GM12878 (cell line): ENCODE results near the gene LEKR1. TPM values are rescaled to one million over a fixed set of nuclear protein-coding genes. Genes with fewer than 3 reads are reported as not detected.

Experiments
- BMI1 ChIP-seq: fragments of 450-650 bp; IDR thresholded peaks from 2 replicates; pipeline ENCODE4 v1.6.1; 2016; ENCODE audit warnings: mild to moderate bottlenecking, moderate library complexity, borderline replicate concordance
- CEBPB ChIP-seq, 2 experiments: fragments of 150-350 bp in 1 of 2; IDR thresholded peaks; 2 replicates each; pipeline ENCODE4 v1.6.1; 2012 to 2014; ENCODE audit warnings: low read depth in 2 of 2, low read length in 2 of 2, borderline replicate concordance in 1 of 2, inconsistent platforms in 1 of 2
- ESRRA ChIP-seq: IDR thresholded peaks from 2 replicates; pipeline ENCODE4 v1.6.1; 2012; ENCODE audit warnings: mild to moderate bottlenecking, low read length, improper control_type of control experiment
- EZH2 ChIP-seq: IDR thresholded peaks from 2 replicates; pipeline ENCODE4 v1.6.1; 2012; ENCODE audit warnings: low read depth, mild to moderate bottlenecking, control low read depth, inconsistent platforms, low read length, borderline replicate concordance; ENCODE audit not compliant: control insufficient read depth
- FOXK2 ChIP-seq: fragments of 450-650 bp; IDR thresholded peaks from 2 replicates; pipeline ENCODE4 v1.6.1; 2017; ENCODE audit warnings: mild to moderate bottlenecking, moderate library complexity
- KAT2A ChIP-seq: conservative IDR thresholded peaks from 2 replicates; pipeline ENCODE4 v1.6.1; 2011; ENCODE audit warnings: low read depth, low read length; ENCODE audit not compliant: control insufficient read depth
- LARP7 ChIP-seq: fragments of 450-650 bp; IDR thresholded peaks from 2 replicates; pipeline ENCODE4 v1.6.1; 2017; ENCODE audit warnings: mild to moderate bottlenecking
- NR2C2 ChIP-seq: IDR thresholded peaks from 2 replicates; pipeline ENCODE4 v1.6.1; 2011; ENCODE audit warnings: borderline replicate concordance, low read depth; ENCODE audit not compliant: control insufficient read depth, insufficient read length
- RB1 ChIP-seq: fragments of 450-650 bp; formaldehyde crosslinking; IDR thresholded peaks from 2 replicates; pipeline ENCODE4 v1.6.1; 2017; ENCODE audit warnings: mild to moderate bottlenecking, borderline replicate concordance
- SMAD1 ChIP-seq: fragments of 450-650 bp; IDR thresholded peaks from 2 replicates; pipeline ENCODE4 v1.6.1; 2018; ENCODE audit warnings: mild to moderate bottlenecking, low read depth; ENCODE audit not compliant: partially characterized antibody
- TCF7 ChIP-seq: IDR thresholded peaks from 2 replicates; pipeline ENCODE4 v1.6.1; 2014; ENCODE audit warnings: antibody characterized with exemption, borderline replicate concordance
- WRNIP1 ChIP-seq: IDR thresholded peaks from 2 replicates; pipeline ENCODE4 v1.6.1; 2011; ENCODE audit warnings: low read depth, low read length, improper control_type of control experiment, borderline replicate concordance
- polyA plus RNA-seq, 11 experiments: library from polyadenylated mRNA; depleted of rRNA in 4 of 11; unstranded in 6 of 11; stranded (reverse) in 5 of 11; fragments of >200 nt; fragmentation: Nextera tagmentation in 4 of 11; fragmentation: Illumina TruSeq in 1 of 11; extraction: Ambion mirVana in 4 of 11; extraction: Trizol in 1 of 11; gene quantifications; 1 replicate in 1 of 11; 2 replicates in 10 of 11; pipeline versions ENCODE4 v1.2.1 to v1.2.3, GENCODE V29; 2011 to 2016; ENCODE audit warnings: inconsistent platforms in 2 of 11, missing spikeins in 2 of 11, low read depth in 1 of 11
- total RNA-seq, 4 experiments: library from RNA; depleted of rRNA in 3 of 4; stranded (reverse); fragments of >200 nt in 3 of 4; fragmentation: Illumina TruSeq in 1 of 4; extraction: Trizol in 1 of 4; gene quantifications; 2 replicates each; pipeline versions ENCODE4 v1.2.1 to v1.2.3, GENCODE V29; 2013 to 2021
- TF ChIP-seq, protein P1 (sequence below): fragments of 150-350 bp; IDR thresholded peaks from 2 replicates; pipeline ENCODE4 v1.6.1; 2014; ENCODE audit warnings: mild to moderate bottlenecking, low read depth, low read length
- TF ChIP-seq, protein P2 (sequence below): fragments of 450-650 bp; IDR thresholded peaks from 2 replicates; pipeline ENCODE4 v1.6.1; 2016; ENCODE audit warnings: mild to moderate bottlenecking, moderate library complexity, borderline replicate concordance
- TF ChIP-seq, protein P3 (sequence below): fragments of 450-650 bp; IDR thresholded peaks from 2 replicates; pipeline ENCODE4 v1.6.1; 2017; ENCODE audit warnings: mild to moderate bottlenecking, moderate library complexity
- TF ChIP-seq, protein P4 (sequence below): fragments of 450-650 bp; IDR thresholded peaks from 2 replicates; pipeline ENCODE4 v1.6.1; 2017; ENCODE audit warnings: mild to moderate bottlenecking, low read depth, inconsistent platforms; ENCODE audit not compliant: poor library complexity, severe bottlenecking
- TF ChIP-seq, protein P5 (sequence below): fragments of 450-650 bp; IDR thresholded peaks from 2 replicates; pipeline ENCODE4 v1.6.1; 2016; ENCODE audit warnings: mild to moderate bottlenecking

The LEKR1 gene
- total and polyA plus RNA-seq, 10 of the 15 experiments (the other 5 are each of a cell fraction or from before 2014, with no cell fraction given) = 0.48 to 3.2 (median 1.3) TPM

DNA sequence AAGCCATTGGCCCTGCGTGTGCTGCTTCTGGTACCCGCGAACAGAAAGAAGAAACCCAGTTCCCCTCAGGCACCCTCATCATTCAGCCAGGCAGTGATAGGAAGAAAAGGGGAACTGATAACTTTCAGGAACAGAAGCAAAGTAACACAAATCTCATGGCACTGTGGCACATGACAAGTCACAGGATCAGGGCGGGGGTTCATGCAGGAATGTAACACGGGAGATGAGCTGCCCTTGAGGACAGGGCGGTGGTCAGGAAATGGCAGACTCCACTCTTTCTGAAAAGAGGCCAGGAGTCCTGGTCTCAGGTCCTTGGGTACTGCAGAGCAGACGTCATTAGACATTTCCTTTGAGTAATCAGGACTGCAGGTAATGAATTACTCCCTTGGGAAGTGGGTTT lies 238.2 kb downstream of the LEKR1 start (continued):
- TF ChIP-seq, protein P1, sequence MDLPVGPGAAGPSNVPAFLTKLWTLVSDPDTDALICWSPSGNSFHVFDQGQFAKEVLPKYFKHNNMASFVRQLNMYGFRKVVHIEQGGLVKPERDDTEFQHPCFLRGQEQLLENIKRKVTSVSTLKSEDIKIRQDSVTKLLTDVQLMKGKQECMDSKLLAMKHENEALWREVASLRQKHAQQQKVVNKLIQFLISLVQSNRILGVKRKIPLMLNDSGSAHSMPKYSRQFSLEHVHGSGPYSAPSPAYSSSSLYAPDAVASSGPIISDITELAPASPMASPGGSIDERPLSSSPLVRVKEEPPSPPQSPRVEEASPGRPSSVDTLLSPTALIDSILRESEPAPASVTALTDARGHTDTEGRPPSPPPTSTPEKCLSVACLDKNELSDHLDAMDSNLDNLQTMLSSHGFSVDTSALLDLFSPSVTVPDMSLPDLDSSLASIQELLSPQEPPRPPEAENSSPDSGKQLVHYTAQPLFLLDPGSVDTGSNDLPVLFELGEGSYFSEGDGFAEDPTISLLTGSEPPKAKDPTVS = no peak
- TF ChIP-seq TCF7 (no peak), BMI1 (no peak), WRNIP1 (no peak), KAT2A (no peak), EZH2 (no peak), NR2C2 (no peak), ESRRA (no peak), FOXK2 (no peak), LARP7 (no peak), RB1 (no peak), SMAD1 (no peak), CEBPB (IDR thresholded peaks at IDR 0.05; ENCODE audit: borderline replicate concordance in 1 of 2, low read depth in 2 of 2, low read length in 2 of 2) (no peak)
- TF ChIP-seq, protein P2, sequence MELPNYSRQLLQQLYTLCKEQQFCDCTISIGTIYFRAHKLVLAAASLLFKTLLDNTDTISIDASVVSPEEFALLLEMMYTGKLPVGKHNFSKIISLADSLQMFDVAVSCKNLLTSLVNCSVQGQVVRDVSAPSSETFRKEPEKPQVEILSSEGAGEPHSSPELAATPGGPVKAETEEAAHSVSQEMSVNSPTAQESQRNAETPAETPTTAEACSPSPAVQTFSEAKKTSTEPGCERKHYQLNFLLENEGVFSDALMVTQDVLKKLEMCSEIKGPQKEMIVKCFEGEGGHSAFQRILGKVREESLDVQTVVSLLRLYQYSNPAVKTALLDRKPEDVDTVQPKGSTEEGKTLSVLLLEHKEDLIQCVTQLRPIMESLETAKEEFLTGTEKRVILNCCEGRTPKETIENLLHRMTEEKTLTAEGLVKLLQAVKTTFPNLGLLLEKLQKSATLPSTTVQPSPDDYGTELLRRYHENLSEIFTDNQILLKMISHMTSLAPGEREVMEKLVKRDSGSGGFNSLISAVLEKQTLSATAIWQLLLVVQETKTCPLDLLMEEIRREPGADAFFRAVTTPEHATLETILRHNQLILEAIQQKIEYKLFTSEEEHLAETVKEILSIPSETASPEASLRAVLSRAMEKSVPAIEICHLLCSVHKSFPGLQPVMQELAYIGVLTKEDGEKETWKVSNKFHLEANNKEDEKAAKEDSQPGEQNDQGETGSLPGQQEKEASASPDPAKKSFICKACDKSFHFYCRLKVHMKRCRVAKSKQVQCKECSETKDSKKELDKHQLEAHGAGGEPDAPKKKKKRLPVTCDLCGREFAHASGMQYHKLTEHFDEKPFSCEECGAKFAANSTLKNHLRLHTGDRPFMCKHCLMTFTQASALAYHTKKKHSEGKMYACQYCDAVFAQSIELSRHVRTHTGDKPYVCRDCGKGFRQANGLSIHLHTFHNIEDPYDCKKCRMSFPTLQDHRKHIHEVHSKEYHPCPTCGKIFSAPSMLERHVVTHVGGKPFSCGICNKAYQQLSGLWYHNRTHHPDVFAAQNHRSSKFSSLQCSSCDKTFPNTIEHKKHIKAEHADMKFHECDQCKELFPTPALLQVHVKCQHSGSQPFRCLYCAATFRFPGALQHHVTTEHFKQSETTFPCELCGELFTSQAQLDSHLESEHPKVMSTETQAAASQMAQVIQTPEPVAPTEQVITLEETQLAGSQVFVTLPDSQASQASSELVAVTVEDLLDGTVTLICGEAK = no peak
- TF ChIP-seq, protein P3, sequence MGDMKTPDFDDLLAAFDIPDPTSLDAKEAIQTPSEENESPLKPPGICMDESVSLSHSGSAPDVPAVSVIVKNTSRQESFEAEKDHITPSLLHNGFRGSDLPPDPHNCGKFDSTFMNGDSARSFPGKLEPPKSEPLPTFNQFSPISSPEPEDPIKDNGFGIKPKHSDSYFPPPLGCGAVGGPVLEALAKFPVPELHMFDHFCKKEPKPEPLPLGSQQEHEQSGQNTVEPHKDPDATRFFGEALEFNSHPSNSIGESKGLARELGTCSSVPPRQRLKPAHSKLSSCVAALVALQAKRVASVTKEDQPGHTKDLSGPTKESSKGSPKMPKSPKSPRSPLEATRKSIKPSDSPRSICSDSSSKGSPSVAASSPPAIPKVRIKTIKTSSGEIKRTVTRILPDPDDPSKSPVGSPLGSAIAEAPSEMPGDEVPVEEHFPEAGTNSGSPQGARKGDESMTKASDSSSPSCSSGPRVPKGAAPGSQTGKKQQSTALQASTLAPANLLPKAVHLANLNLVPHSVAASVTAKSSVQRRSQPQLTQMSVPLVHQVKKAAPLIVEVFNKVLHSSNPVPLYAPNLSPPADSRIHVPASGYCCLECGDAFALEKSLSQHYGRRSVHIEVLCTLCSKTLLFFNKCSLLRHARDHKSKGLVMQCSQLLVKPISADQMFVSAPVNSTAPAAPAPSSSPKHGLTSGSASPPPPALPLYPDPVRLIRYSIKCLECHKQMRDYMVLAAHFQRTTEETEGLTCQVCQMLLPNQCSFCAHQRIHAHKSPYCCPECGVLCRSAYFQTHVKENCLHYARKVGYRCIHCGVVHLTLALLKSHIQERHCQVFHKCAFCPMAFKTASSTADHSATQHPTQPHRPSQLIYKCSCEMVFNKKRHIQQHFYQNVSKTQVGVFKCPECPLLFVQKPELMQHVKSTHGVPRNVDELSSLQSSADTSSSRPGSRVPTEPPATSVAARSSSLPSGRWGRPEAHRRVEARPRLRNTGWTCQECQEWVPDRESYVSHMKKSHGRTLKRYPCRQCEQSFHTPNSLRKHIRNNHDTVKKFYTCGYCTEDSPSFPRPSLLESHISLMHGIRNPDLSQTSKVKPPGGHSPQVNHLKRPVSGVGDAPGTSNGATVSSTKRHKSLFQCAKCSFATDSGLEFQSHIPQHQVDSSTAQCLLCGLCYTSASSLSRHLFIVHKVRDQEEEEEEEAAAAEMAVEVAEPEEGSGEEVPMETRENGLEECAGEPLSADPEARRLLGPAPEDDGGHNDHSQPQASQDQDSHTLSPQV = no peak
- TF ChIP-seq, protein P4, sequence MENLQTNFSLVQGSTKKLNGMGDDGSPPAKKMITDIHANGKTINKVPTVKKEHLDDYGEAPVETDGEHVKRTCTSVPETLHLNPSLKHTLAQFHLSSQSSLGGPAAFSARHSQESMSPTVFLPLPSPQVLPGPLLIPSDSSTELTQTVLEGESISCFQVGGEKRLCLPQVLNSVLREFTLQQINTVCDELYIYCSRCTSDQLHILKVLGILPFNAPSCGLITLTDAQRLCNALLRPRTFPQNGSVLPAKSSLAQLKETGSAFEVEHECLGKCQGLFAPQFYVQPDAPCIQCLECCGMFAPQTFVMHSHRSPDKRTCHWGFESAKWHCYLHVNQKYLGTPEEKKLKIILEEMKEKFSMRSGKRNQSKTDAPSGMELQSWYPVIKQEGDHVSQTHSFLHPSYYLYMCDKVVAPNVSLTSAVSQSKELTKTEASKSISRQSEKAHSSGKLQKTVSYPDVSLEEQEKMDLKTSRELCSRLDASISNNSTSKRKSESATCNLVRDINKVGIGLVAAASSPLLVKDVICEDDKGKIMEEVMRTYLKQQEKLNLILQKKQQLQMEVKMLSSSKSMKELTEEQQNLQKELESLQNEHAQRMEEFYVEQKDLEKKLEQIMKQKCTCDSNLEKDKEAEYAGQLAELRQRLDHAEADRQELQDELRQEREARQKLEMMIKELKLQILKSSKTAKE = no peak
- TF ChIP-seq, protein P5, sequence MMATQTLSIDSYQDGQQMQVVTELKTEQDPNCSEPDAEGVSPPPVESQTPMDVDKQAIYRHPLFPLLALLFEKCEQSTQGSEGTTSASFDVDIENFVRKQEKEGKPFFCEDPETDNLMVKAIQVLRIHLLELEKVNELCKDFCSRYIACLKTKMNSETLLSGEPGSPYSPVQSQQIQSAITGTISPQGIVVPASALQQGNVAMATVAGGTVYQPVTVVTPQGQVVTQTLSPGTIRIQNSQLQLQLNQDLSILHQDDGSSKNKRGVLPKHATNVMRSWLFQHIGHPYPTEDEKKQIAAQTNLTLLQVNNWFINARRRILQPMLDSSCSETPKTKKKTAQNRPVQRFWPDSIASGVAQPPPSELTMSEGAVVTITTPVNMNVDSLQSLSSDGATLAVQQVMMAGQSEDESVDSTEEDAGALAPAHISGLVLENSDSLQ = no peak
